ENCODE data around the gene SPG11.

- TF ChIP-seq CTCF (conservative IDR thresholded peaks at IDR 0.05; ENCODE audit: low read depth in 2 of 2): no peak
- TF ChIP-seq POLR2AphosphoS5 (IDR thresholded peaks at IDR 0.05; ENCODE audit: low read depth): no peak
- TF ChIP-seq CREB1 (CRISPR knock-in tag; IDR thresholded peaks at IDR 0.05; ENCODE audit: low read depth): no peak
- TF ChIP-seq EZH2 (IDR thresholded peaks at IDR 0.05; ENCODE audit: low read depth, unreplicated experiment): no peak
- TF ChIP-seq EZH2phosphoT487 (IDR thresholded peaks at IDR 0.05; ENCODE audit: unreplicated experiment): no peak
- TF ChIP-seq REST (IDR thresholded peaks at IDR 0.05; ENCODE audit: unreplicated experiment): no peak
- no peak for TF ChIP-seq STAT1 (IDR thresholded peaks at IDR 0.05; ENCODE audit: unreplicated experiment)
- no peak for TF ChIP-seq ZNF114 (CRISPR knock-in tag; IDR thresholded peaks at IDR 0.05)
- no peak for TF ChIP-seq NANOG (IDR thresholded peaks at IDR 0.05; ENCODE audit: borderline replicate concordance)
- TF ChIP-seq ETS1 (IDR thresholded peaks at IDR 0.05): no peak
- no peak for TF ChIP-seq JUNB (IDR thresholded peaks at IDR 0.05; ENCODE audit: unreplicated experiment)
- no peak for TF ChIP-seq ZNF331 (CRISPR knock-in tag; IDR thresholded peaks at IDR 0.05; ENCODE audit: low read depth)
These were observed 12.4 kb upstream of the SPG11 start for GRCh38 chr15:44675911-44676310.

Measured in GM23338 (cell line).